IMR-90 (cell line): Measurements from ENCODE around the gene CD8A.

ENCODE experiments used
- BHLHE40 ChIP-seq: fragments of 150-350 bp; IDR thresholded peaks from 2 replicates; pipeline ENCODE4 v1.6.1; 2016; ENCODE audit warnings: mild to moderate bottlenecking, low read depth, low read length
- MAFK ChIP-seq: IDR thresholded peaks from 2 replicates; pipeline ENCODE4 v1.6.1; 2012; ENCODE audit warnings: low read depth, low read length, improper control_type of control experiment
- MAZ ChIP-seq: IDR thresholded peaks from 2 replicates; pipeline ENCODE4 v1.6.1; 2012; ENCODE audit warnings: low read depth, mild to moderate bottlenecking, low read length, improper control_type of control experiment, moderate library complexity, borderline replicate concordance
- POLR2A ChIP-seq: IDR thresholded peaks from 2 replicates; pipeline ENCODE4 v1.6.1; 2012; ENCODE audit warnings: mild to moderate bottlenecking, low read depth, low read length
- SMC3 ChIP-seq: fragments of 150-350 bp; IDR thresholded peaks from 2 replicates; pipeline ENCODE4 v1.6.1; 2016; ENCODE audit warnings: low read depth, mild to moderate bottlenecking, antibody characterized with exemption, low read length, moderate library complexity
- TF ChIP-seq, protein P1 (sequence below): conservative IDR thresholded peaks from 2 replicates; pipeline ENCODE4 v1.5.1; 2012; ENCODE audit warnings: mild to moderate bottlenecking, low read depth, low read length, improper control_type of control experiment

DNA sequence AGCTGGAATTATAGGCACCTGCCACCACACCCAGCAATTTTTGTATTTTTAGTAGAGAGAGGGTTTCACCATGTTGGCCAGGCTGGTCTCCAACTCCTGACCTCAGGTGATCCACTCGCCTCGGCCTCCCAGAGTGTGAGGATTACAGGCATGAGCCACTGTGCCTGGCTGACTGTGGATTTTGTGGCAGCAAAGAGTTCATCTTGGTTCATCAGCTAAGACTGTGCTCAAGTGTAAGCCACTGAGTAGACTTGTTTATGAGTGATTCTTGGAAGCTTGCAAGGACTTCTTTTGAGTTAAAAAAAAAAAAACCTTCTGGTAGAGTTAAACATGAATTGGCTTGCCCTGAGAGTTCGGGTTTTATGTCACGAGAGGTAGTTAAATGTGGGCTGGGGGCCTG, 36.2 kb upstream of the CD8A start:
- TF ChIP-seq, protein P1, sequence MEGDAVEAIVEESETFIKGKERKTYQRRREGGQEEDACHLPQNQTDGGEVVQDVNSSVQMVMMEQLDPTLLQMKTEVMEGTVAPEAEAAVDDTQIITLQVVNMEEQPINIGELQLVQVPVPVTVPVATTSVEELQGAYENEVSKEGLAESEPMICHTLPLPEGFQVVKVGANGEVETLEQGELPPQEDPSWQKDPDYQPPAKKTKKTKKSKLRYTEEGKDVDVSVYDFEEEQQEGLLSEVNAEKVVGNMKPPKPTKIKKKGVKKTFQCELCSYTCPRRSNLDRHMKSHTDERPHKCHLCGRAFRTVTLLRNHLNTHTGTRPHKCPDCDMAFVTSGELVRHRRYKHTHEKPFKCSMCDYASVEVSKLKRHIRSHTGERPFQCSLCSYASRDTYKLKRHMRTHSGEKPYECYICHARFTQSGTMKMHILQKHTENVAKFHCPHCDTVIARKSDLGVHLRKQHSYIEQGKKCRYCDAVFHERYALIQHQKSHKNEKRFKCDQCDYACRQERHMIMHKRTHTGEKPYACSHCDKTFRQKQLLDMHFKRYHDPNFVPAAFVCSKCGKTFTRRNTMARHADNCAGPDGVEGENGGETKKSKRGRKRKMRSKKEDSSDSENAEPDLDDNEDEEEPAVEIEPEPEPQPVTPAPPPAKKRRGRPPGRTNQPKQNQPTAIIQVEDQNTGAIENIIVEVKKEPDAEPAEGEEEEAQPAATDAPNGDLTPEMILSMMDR = no peak
- no peak for TF ChIP-seq MAZ
- no peak for TF ChIP-seq BHLHE40
- TF ChIP-seq SMC3 = no peak
- no peak for TF ChIP-seq POLR2A
- no peak for TF ChIP-seq MAFK
